Stimulated activated effector memory CD8-positive, alpha-beta T cell treated with anti-CD3 and anti-CD28 coated beads, Interleukin-12 subunit alpha, Interleukin-12 subunit beta, amount 100 ng/mL, for 72 hours (primary cell): ENCODE data around the gene MALSU1.
A peak's percentile ranks its signal among the peaks of the same experiment; 100 is the strongest.

Source experiments
- ATAC-seq: fragments of 150-1000 bp; cut with Tn5 transposase; 2 replicates; pipeline ENCODE4 v1.10.0; 2021
- DNase-seq, 2 donors: peaks; one replicate each; pipeline ENCODE4 v3.0.0; 2021 to 2022; ENCODE audit warnings: low spot score in 2 of 2
- H3K27ac Mint-ChIP-seq: one replicate; pipeline ENCODE4 v1.8.0; 2022; ENCODE audit warnings: mild to moderate bottlenecking, mixed read lengths
- H3K36me3 Mint-ChIP-seq: one replicate; pipeline ENCODE4 v1.8.0; 2022; ENCODE audit warnings: mild to moderate bottlenecking, mixed read lengths
- H3K4me1 Mint-ChIP-seq: one replicate; pipeline ENCODE4 v1.8.0; 2022; ENCODE audit warnings: mixed read lengths
- H3K4me3 Mint-ChIP-seq: one replicate; pipeline ENCODE4 v1.8.0; 2022; ENCODE audit warnings: mild to moderate bottlenecking, mixed read lengths
- H3K9me3 Mint-ChIP-seq: one replicate; pipeline ENCODE4 v1.8.0; 2022; ENCODE audit warnings: mixed read lengths

MALSU1 gene

GRCh38 chr7:23357190-23358093 is 58.3 kb downstream of the MALSU1 start:
- H3K9me3 Mint-ChIP-seq: no peaks in the 10 kb centered on the region
- peak overlapping the region; percentile 21 for H3K4me3 Mint-ChIP-seq
- H3K27ac Mint-ChIP-seq: no peak overlapping the region
- no peak for DNase-seq
- peak; percentile 35 for ATAC-seq
- H3K36me3 Mint-ChIP-seq: no peaks in the 10 kb centered on the region
- peaks cover 20% of the 10 kb centered on the region for H3K4me1 Mint-ChIP-seq

GRCh38 chr7:23358152-23358674 is 59.1 kb downstream of the MALSU1 start:
- H3K27ac Mint-ChIP-seq: no peak overlapping the region
- no peak for DNase-seq
- H3K4me3 Mint-ChIP-seq: no peak overlapping the region

More at GRCh38 chr7:23358152-23358674, 59.1 kb downstream of the MALSU1 start:
- peaks cover 15% of the 10 kb centered on the region for H3K4me1 Mint-ChIP-seq
- no peaks in the 10 kb centered on the region for H3K36me3 Mint-ChIP-seq
- ATAC-seq: no peak
- H3K9me3 Mint-ChIP-seq: no peaks in the 10 kb centered on the region
